ENCODE measurements around the gene IL17D. TPM values are rescaled to one million over a fixed set of nuclear protein-coding genes. Genes with fewer than 3 reads are reported as not detected.
"Not testable (repeated sequence)": the region's sequence is repeated elsewhere in the genome, so short reads cannot be mapped to it uniquely, and the experiment has no call there.

IL17D gene
- total and polyA plus RNA-seq, 3 donors from 2014 or later, result 1.6 to 5.3 (median 4.8) TPM

- intact Hi-C loops (cut with DNase I; ENCODE audit: low total_unique reads), result no loop called here
- WGBS, 2 donors, result 76 to 79% methylated on average over 33 of the region's 33 CpGs
These were observed 26.4 kb downstream of the IL17D start for GRCh38 chr13:20729633-20730585.

GRCh38 chr13:20738616-20739015 is 35.1 kb downstream of the IL17D start:
- Histone ChIP-seq H3K27me3 (no peaks in the 10 kb centered on the region), H3K27ac (no peak overlapping the region), H3K4me3 (no peak overlapping the region), H3K9me3 (no peaks in the 10 kb centered on the region), H3K36me3 (ENCODE audit: low read depth, missing control alignments) (no peaks in the 10 kb centered on the region), H3K4me1 (no peaks in the 10 kb centered on the region)
- DNase-seq, result no peak
- intact Hi-C loops (cut with DNase I; ENCODE audit: low total_unique reads), result no loop called here
- TF ChIP-seq POLR2A (IDR thresholded peaks at IDR 0.05) (no peak), CTCF (IDR thresholded peaks at IDR 0.05) (no peak)
- WGBS, 2 donors, result 83 to 88% methylated on average over 6 of the region's 6 CpGs

More at GRCh38 chr13:20729633-20730585, 26.4 kb downstream of the IL17D start:
- Histone ChIP-seq H3K4me1 (no peaks in the 10 kb centered on the region), H3K9me3 (no peaks in the 10 kb centered on the region), H3K4me3 (peak overlapping the region in 1 of 2 donors; percentile 29), H3K27ac (no peak overlapping the region), H3K27me3 (no peaks in the 10 kb centered on the region), H3K36me3 (ENCODE audit: low read depth, missing control alignments) (no peaks in the 10 kb centered on the region)
- DNase-seq, result no peak
- TF ChIP-seq POLR2A (IDR thresholded peaks at IDR 0.05) (no peak), CTCF (IDR thresholded peaks at IDR 0.05) (no peak)

GRCh38 chr13:20740021-20740420 is 36.5 kb downstream of the IL17D start:
- H3K4me1 ChIP-seq, result no peaks in the 10 kb centered on the region
- no peak for DNase-seq
- TF ChIP-seq CTCF (IDR thresholded peaks at IDR 0.05) (no peak), POLR2A (IDR thresholded peaks at IDR 0.05) (no peak)
- no peak overlapping the region for H3K27ac ChIP-seq
- H3K9me3 ChIP-seq, result no peaks in the 10 kb centered on the region
- H3K27me3 ChIP-seq, result no peaks in the 10 kb centered on the region
- H3K36me3 ChIP-seq (ENCODE audit: low read depth, missing control alignments), result no peaks in the 10 kb centered on the region
- H3K4me3 ChIP-seq, result no peak overlapping the region
- intact Hi-C loops (cut with DNase I; ENCODE audit: low total_unique reads), result no loop called here
- WGBS, 2 donors, result 96% methylated on average over 22 of the region's 22 CpGs; no CpG with 5 or more reads in 1 of the 2 donors

- H3K36me3 ChIP-seq (ENCODE audit: low read depth, missing control alignments); H3K27ac ChIP-seq; DNase-seq; H3K4me3 ChIP-seq; intact Hi-C loops (cut with DNase I; ENCODE audit: low total_unique reads); H3K9me3 ChIP-seq; H3K27me3 ChIP-seq; H3K4me1 ChIP-seq: not testable (repeated sequence)
- 96 to 97% methylated on average over 4 of the region's 4 CpGs for WGBS, 2 donors
These were observed 40.4 kb downstream of the IL17D start for GRCh38 chr13:20743830-20744404.

- 88 to 97% methylated on average over 1 of the region's 1 CpG for WGBS, 2 donors
- Histone ChIP-seq H3K9me3 (no peaks in the 10 kb centered on the region), H3K27ac (no peak overlapping the region), H3K36me3 (ENCODE audit: low read depth, missing control alignments) (no peaks in the 10 kb centered on the region), H3K4me1 (no peaks in the 10 kb centered on the region), H3K4me3 (no peak overlapping the region), H3K27me3 (no peaks in the 10 kb centered on the region)
- TF ChIP-seq CTCF (IDR thresholded peaks at IDR 0.05) (no peak), POLR2A (IDR thresholded peaks at IDR 0.05) (no peak)
- DNase-seq, result no peak
- intact Hi-C loops (cut with DNase I; ENCODE audit: low total_unique reads), result no loop called here
These were observed 45.9 kb downstream of the IL17D start for GRCh38 chr13:20749377-20749776.
